HG03457 (cell line): ENCODE measurements around the gene HMGXB4.
"Not testable (repeated sequence)": the region's sequence is repeated elsewhere in the genome, so short reads cannot be mapped to it uniquely, and the experiment has no call there.

Experiments
- ATAC-seq: cut with Tn5 transposase; IDR thresholded peaks from one replicate; pipeline ENCODE4 v1.9.1; 2021; ENCODE audit warnings: moderate number of reproducible peaks; ENCODE audit not compliant: unreplicated experiment

HMGXB4 gene

GRCh38 chr22:35257321-35258190 lies at the start of gene HMGXB4:
HMGXB4 (plus strand) TSS chr22:35257493; CDS start chr22:35262391, 4,898 bp downstream.
- peak; percentile 83 for ATAC-seq

GRCh38 chr22:35208003-35208402 lies 49.3 kb upstream of the HMGXB4 start:
- ATAC-seq = no peak

GRCh38 chr22:35209203-35209602 lies 48.1 kb upstream of the HMGXB4 start:
- ATAC-seq = no peak

GRCh38 chr22:35212009-35212408 lies 45.3 kb upstream of the HMGXB4 start:
- ATAC-seq = no peak

GRCh38 chr22:35212996-35213395 lies 44.3 kb upstream of the HMGXB4 start:
- ATAC-seq = no peak

GRCh38 chr22:35214968-35215367 lies 42.3 kb upstream of the HMGXB4 start:
- ATAC-seq = no peak

GRCh38 chr22:35215993-35216392 lies 41.3 kb upstream of the HMGXB4 start:
- ATAC-seq = no peak

- ATAC-seq = no peak
Observed at GRCh38 chr22:35217527-35217926, 39.8 kb upstream of the HMGXB4 start.

GRCh38 chr22:35218079-35218478 lies 39.2 kb upstream of the HMGXB4 start:
- no peak for ATAC-seq

- ATAC-seq = no peak
Observed at GRCh38 chr22:35219012-35219411, 38.3 kb upstream of the HMGXB4 start.

GRCh38 chr22:35220221-35220620 lies 37.1 kb upstream of the HMGXB4 start:
- no peak for ATAC-seq

- no peak for ATAC-seq
Observed at GRCh38 chr22:35225010-35225409, 32.3 kb upstream of the HMGXB4 start.

GRCh38 chr22:35226958-35227647 lies 30.2 kb upstream of the HMGXB4 start:
- ATAC-seq = no peak

- no peak for ATAC-seq
Observed at GRCh38 chr22:35229865-35230264, 27.4 kb upstream of the HMGXB4 start.

- ATAC-seq = no peak
Observed at GRCh38 chr22:35230417-35230816, 26.9 kb upstream of the HMGXB4 start.

GRCh38 chr22:35230839-35231584 lies 26.3 kb upstream of the HMGXB4 start:
- no peak for ATAC-seq

GRCh38 chr22:35231585-35232084 lies 25.7 kb upstream of the HMGXB4 start:
- no peak for ATAC-seq

- ATAC-seq = not testable (repeated sequence)
Observed at GRCh38 chr22:35238749-35239148, 18.5 kb upstream of the HMGXB4 start.

- ATAC-seq = not testable (repeated sequence)
Observed at GRCh38 chr22:35244507-35244906, 12.8 kb upstream of the HMGXB4 start.

GRCh38 chr22:35250156-35250555 lies 7.1 kb upstream of the HMGXB4 start:
- ATAC-seq = no peak

GRCh38 chr22:35253946-35254345 lies 3.3 kb upstream of the HMGXB4 start:
- no peak for ATAC-seq
